RWPE1 (cell line): ENCODE data around the gene ZSWIM3.

Experiments used
- CTCF ChIA-PET: fragments of 350-600 bp; sonication (Branson Sonifier 250); formaldehyde crosslinking; extraction: SDS; loops from one replicate; lab custom pipeline; 2021; lab: Yijun Ruan, JAX
- POLR2A ChIA-PET: fragments of 400-600 bp; formaldehyde crosslinking; extraction: SDS; loops from one replicate; lab custom pipeline; 2020; ENCODE audit warnings: antibody characterized with exemption; ENCODE audit not compliant: low non-redundant PET; lab: Yijun Ruan, JAX
- DNase-seq: peaks from one replicate; pipeline ENCODE4 v3.0.0; 2012; ENCODE audit warnings: low spot score
- H3K27ac ChIP-seq: fragments of 450-650 bp; 2 replicates; pipeline ENCODE4 v1.5.1; 2017
- TF ChIP-seq, protein P1 (sequence below): fragments of 450-650 bp; conservative IDR thresholded peaks from 2 replicates; pipeline ENCODE4 v1.5.1; 2017; ENCODE audit warnings: low read depth, mild to moderate bottlenecking

ZSWIM3 gene

DNA sequence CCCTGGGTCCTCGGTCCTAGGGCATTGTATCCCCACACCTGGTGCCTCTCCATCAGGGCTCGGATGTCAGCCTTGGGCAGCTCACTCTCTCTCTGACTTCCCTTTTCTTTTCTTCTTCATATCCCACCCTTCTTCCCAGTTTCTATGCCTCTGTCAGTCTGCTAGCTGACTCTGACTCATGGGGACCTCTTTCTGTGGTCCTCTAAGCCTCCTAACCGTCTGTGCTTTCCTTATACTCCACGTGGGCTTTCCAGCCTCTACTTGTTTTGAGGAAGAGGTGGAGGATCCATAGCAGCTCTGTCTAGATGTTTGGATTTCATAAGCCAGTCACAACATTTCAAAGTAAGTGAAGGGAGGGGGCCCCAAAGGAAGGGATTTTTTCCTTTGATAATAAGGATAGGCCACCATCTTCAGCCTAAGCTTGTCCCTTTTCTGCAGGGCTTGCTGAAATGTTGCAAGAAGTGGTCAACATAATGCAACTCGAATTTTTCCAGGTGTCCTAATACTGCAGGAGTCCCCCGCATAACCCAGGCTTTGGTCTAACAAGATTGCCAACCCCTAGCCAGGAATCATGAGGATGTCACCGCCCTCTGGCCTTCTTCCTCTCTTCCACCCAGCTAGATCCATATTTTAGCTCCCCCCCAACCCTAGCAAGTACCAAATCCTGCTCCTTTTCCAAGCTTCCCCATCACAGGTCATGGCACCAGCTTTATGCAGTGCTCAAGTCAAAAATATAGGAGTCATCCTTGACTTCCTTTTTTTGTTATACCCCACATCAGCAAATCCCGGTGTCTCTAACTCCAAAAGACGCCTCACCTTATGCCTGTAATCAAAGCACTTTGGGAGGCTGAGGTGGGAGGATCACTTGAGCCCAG is 63.3 kb downstream of the ZSWIM3 start:
- no peak for DNase-seq
- no peak overlapping the region for H3K27ac ChIP-seq
- ChIA-PET CTCF (interaction anchor here (0.6 kb wide), 2 partner anchors 53 to 66 kb away, joined by 3 read pairs; no protein-coding TSS in a partner anchor), POLR2A (interaction anchor here (2.5 kb wide), 1 partner anchor 13 kb away, joined by 15 read pairs; the partner anchor contains the start of gene PCIF1)
- TF ChIP-seq, protein P1, sequence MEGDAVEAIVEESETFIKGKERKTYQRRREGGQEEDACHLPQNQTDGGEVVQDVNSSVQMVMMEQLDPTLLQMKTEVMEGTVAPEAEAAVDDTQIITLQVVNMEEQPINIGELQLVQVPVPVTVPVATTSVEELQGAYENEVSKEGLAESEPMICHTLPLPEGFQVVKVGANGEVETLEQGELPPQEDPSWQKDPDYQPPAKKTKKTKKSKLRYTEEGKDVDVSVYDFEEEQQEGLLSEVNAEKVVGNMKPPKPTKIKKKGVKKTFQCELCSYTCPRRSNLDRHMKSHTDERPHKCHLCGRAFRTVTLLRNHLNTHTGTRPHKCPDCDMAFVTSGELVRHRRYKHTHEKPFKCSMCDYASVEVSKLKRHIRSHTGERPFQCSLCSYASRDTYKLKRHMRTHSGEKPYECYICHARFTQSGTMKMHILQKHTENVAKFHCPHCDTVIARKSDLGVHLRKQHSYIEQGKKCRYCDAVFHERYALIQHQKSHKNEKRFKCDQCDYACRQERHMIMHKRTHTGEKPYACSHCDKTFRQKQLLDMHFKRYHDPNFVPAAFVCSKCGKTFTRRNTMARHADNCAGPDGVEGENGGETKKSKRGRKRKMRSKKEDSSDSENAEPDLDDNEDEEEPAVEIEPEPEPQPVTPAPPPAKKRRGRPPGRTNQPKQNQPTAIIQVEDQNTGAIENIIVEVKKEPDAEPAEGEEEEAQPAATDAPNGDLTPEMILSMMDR = no peak

DNA sequence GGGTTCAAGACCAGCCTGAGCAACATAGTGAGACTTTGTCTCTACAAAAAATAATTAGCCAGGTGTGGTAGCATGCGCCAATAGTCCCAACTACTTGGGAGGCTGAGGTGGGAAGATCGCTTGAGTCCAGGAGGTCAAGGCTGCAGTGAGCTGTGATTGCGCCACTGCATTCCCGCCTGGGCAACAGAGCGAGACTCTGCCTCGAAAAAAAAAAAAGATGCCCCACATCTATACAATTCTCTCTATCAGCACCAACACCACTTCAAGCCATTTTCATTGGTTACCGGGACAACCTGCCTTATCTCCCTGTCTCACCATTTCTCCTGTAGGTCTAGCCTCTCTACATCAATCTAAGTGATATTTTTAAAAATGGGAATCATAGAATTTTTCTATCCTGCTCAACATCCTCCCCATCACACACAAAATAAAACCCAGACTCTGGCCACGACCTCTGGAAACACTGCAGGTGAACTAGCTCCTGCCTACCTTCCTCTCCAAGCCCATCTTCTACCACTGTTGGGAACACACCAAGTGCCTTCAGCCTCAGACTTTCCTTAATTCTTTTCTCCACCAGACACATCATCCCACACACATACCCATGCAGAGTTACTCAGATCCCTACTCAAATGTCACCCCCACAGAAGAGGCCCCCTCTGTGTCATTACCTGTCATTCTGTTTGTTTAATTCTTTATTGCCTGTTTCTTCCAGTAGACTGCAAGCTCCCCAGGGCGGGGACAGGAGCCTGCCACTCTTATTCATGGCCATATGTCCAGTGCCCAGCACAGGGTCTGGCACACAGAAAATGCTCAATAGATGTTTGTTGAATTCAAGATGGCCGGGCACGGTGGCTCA is 64.1 kb downstream of the ZSWIM3 start:
- POLR2A ChIA-PET = interaction anchor here (2.5 kb wide), 1 partner anchor 12 kb away, joined by 15 read pairs; the partner anchor contains the start of gene PCIF1
- H3K27ac ChIP-seq = no peak overlapping the region
- TF ChIP-seq, protein P1 = no peak
- CTCF ChIA-PET = interaction anchor here (0.6 kb wide), 1 partner anchor 66 kb away, joined by 3 read pairs; no protein-coding TSS in a partner anchor
- no peak for DNase-seq

- H3K27ac ChIP-seq = no peak overlapping the region
- POLR2A ChIA-PET = no interaction called here
- no peak for DNase-seq
Measured at GRCh38 chr20:45924391-45925261, 67.2 kb downstream of the ZSWIM3 start.

GRCh38 chr20:45925821-45926506 is 68.5 kb downstream of the ZSWIM3 start:
- no peak for DNase-seq
- POLR2A ChIA-PET = interaction anchor here (0.6 to 0.8 kb wide), 2 partner anchors 9 to 567 kb away, joined by 4 to 13 read pairs; no protein-coding TSS in a partner anchor
- TF ChIP-seq, protein P1 = no peak
- CTCF ChIA-PET = interaction anchor here (0.6 kb wide), 1 partner anchor 61 kb away, joined by 4 read pairs; no protein-coding TSS in a partner anchor
- no peak overlapping the region for H3K27ac ChIP-seq

More at GRCh38 chr20:45924391-45925261, 67.2 kb downstream of the ZSWIM3 start:
- CTCF ChIA-PET = interaction anchor here (0.6 kb wide), 3 partner anchors 116 to 970 kb away, joined by 3 to 5 read pairs (median 5); no protein-coding TSS in a partner anchor
- TF ChIP-seq, protein P1 = no peak

GRCh38 chr20:45926731-45927070 is 69.3 kb downstream of the ZSWIM3 start:
- DNase-seq = no peak
- no peak overlapping the region for H3K27ac ChIP-seq
- CTCF ChIA-PET = no interaction called here
- POLR2A ChIA-PET = interaction anchor here (0.6 kb wide), 1 partner anchor 9 kb away, joined by 13 read pairs; no protein-coding TSS in a partner anchor
- TF ChIP-seq, protein P1 = no peak
